ENCODE results near the gene IGF1R.

DNA sequence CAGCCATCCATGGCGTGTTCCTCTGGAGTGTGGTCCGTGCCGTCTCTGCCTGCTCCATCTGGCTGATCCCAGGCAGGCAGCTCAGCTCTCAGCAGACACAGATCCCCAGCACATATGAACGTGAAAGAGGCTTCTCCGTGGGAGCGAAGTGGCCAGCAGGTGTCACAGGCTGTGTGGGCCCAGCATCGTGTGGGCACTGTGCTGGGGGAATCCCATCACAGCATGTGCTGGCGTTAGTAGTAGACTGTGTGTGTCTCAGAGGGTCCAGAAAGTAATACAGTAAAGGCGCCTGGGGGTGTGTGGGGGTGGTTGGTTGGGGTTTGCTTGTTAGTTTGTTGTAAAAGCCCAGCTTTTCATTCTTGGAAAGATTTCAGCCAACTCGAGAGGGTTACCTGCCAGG is 147.6 kb downstream of the IGF1R start:
- TF ChIP-seq POLR2AphosphoS5 (IDR thresholded peaks at IDR 0.05) (no peak), EP300 (IDR thresholded peaks at IDR 0.05) (no peak)
- TF ChIP-seq, protein P1, sequence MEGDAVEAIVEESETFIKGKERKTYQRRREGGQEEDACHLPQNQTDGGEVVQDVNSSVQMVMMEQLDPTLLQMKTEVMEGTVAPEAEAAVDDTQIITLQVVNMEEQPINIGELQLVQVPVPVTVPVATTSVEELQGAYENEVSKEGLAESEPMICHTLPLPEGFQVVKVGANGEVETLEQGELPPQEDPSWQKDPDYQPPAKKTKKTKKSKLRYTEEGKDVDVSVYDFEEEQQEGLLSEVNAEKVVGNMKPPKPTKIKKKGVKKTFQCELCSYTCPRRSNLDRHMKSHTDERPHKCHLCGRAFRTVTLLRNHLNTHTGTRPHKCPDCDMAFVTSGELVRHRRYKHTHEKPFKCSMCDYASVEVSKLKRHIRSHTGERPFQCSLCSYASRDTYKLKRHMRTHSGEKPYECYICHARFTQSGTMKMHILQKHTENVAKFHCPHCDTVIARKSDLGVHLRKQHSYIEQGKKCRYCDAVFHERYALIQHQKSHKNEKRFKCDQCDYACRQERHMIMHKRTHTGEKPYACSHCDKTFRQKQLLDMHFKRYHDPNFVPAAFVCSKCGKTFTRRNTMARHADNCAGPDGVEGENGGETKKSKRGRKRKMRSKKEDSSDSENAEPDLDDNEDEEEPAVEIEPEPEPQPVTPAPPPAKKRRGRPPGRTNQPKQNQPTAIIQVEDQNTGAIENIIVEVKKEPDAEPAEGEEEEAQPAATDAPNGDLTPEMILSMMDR (IDR thresholded peaks at IDR 0.05), result no peak

Data from suprapubic skin (tissue), 4 donors.